GM12892 (cell line): ENCODE results near the gene MYO1E.
"Not testable (repeated sequence)": the region's sequence is repeated elsewhere in the genome, so short reads cannot be mapped to it uniquely, and the experiment has no call there.

ENCODE experiments used
- POLR2AphosphoS5 ChIP-seq: IDR thresholded peaks from 2 replicates; pipeline ENCODE4 v1.6.1; 2011; ENCODE audit warnings: low read depth, low read length, control low read depth
- TAF1 ChIP-seq: IDR thresholded peaks from 2 replicates; pipeline ENCODE4 v1.6.1; 2011; ENCODE audit warnings: low read depth, mild to moderate bottlenecking, control low read depth, low read length, borderline replicate concordance

DNA sequence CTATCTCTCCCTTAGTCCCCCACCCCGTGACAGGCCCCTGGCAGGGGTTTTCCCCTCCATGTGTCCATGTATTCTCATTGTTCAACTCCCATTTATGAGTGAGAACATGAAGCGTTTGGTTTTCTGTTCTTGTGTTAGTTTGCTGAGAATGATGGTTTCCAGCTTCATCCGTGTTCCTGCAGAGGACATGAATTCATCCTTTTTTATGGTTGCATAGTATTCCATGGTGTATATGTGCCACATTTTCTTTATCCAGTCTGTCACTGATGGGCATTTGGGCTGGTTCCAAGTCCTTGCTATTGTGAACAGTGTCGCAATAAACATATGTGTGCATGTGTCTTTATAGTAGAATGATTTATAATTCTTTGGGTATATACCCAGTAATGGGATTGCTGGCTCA, 247.0 kb downstream of the MYO1E start:
- TF ChIP-seq POLR2AphosphoS5, TAF1: not testable (repeated sequence)
